Testis (tissue), 2 donors: ENCODE measurements around the gene NHEJ1.

Experiments
- CTCF ChIP-seq, 3 experiments: fragments of 450-650 bp in 2 of 3; fragments of 200-600 bp in 1 of 3; sonication (generic) in 1 of 3; IDR thresholded peaks; one replicate each; pipeline ENCODE4 v1.5.1; 2016 to 2019; ENCODE audit warnings: antibody characterized with exemption in 3 of 3, mild to moderate bottlenecking in 2 of 3, moderate library complexity in 1 of 3
- POLR2A ChIP-seq: fragments of 450-650 bp; IDR thresholded peaks from one replicate; pipeline ENCODE4 v1.6.1; 2017; ENCODE audit warnings: antibody characterized with exemption, mild to moderate bottlenecking, moderate library complexity

DNA sequence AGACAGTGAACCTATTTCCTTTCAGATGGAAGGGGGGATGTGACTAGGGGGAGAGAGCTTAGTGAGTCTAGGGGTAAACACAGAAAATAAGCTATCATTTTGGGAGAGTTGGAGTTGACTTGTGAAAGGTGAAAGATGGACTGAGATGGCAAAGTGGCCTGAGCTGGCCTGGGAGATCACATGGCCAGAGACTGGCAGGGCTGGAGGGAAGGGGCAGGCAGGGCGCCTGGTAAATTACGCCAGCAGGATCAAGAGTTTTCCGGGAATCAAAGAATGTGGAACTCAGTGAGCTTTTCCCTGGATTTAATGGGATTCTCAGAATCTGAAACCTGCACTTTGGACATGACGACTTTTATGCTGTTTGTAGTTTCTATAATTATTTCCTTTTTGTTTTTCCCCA lies 118.5 kb downstream of the NHEJ1 start:
- TF ChIP-seq POLR2A (no peak), CTCF (IDR thresholded peaks at IDR 0.05) (no peak)
